GM13977 (cell line): ENCODE data around the gene SGIP1.

Source experiments
- DNase-seq: peaks from one replicate; pipeline ENCODE4 v3.0.0; 2012; ENCODE audit warnings: low spot score
- in situ Hi-C: fragments of 300-500 bp; cut with MboI; formaldehyde crosslinking; loops from one replicate; pipeline ENCODE4 v1.12.0; 2022; ENCODE audit warnings: low sequenced_read_pairs, low pct_unique_long_range_greater_than_20kb, mixed read lengths, inconsistent platforms; ENCODE audit not compliant: unreplicated experiment
- TF ChIP-seq, protein P1 (sequence below): IDR thresholded peaks from 2 replicates; pipeline ENCODE4 v1.5.1; 2012; ENCODE audit warnings: mild to moderate bottlenecking, control low read depth; ENCODE audit not compliant: insufficient read depth; ENCODE audit errors: extremely low read depth, missing control alignments

The SGIP1 gene

DNA sequence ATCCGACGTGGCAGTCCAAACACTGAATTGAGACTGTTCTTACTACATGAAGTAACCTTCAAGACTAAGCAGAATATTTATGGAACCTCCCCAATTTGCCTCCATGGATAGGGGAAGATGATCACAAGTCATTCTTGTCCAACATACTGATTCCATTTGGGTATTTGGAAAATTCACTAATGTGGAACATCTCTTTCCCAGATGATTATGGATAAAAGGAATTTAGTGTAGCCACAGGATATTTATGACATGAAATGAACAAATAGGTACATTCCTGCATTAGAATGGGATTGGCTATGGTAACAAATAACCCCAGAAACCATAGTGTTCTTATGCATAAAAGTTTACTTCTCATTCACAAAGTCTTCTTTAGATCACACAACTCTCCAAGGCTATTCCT, 40.2 kb upstream of the SGIP1 start:
- in situ Hi-C loops, result no loop called here
- no peak for DNase-seq
- TF ChIP-seq, protein P1, sequence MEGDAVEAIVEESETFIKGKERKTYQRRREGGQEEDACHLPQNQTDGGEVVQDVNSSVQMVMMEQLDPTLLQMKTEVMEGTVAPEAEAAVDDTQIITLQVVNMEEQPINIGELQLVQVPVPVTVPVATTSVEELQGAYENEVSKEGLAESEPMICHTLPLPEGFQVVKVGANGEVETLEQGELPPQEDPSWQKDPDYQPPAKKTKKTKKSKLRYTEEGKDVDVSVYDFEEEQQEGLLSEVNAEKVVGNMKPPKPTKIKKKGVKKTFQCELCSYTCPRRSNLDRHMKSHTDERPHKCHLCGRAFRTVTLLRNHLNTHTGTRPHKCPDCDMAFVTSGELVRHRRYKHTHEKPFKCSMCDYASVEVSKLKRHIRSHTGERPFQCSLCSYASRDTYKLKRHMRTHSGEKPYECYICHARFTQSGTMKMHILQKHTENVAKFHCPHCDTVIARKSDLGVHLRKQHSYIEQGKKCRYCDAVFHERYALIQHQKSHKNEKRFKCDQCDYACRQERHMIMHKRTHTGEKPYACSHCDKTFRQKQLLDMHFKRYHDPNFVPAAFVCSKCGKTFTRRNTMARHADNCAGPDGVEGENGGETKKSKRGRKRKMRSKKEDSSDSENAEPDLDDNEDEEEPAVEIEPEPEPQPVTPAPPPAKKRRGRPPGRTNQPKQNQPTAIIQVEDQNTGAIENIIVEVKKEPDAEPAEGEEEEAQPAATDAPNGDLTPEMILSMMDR, result no peak

GRCh38 chr1:66494482-66494881, 39.5 kb upstream of the SGIP1 start:
- in situ Hi-C loops, result no loop called here
- DNase-seq, result no peak
- TF ChIP-seq, protein P1, result no peak

DNA sequence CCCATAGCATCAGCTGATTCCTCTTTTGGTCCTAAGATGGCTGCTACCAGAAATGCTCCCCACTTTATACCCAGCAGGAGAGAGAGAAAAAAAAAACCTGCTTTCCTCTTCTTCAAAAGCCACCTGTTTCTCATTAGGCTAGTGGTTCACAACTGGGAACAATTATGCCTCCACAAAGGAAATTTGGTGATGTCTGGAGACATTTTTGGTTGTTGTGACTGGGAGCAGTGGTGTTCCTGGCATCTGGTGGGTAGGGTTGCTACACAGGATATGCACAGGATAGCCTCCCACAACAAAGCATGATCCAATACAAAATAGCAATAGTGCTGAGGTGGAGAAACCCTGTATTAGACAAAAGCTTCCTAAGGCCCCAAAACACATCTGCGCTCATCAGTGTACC, 38.5 kb upstream of the SGIP1 start:
- TF ChIP-seq, protein P1, result no peak
- DNase-seq, result no peak
- in situ Hi-C loops, result no loop called here

GRCh38 chr1:66497910-66498309, 36.0 kb upstream of the SGIP1 start:
- in situ Hi-C loops, result no loop called here
- no peak for DNase-seq
- TF ChIP-seq, protein P1, result no peak

GRCh38 chr1:66500301-66500700, 33.7 kb upstream of the SGIP1 start:
- in situ Hi-C loops, result no loop called here
- no peak for DNase-seq
- TF ChIP-seq, protein P1, result no peak

DNA sequence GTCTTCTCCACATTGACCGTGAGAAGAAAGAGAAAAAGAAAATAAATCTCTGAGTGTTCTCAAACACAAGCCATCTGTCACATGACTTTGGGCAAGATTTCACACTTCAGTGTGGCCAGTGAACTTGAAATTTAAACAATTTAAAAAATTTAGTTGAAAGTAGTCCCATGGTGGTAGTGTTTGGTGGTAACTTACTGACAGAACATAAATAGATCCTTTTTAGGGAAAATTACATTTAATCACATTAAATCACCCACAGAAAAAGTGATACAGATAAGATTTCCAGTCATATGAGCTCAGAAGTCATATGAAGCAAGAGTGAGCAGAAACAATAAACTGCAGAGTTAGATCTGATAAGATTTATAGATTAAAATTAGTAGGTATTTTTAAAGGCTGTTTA, 31.9 kb upstream of the SGIP1 start:
- in situ Hi-C loops, result no loop called here
- TF ChIP-seq, protein P1, result no peak
- no peak for DNase-seq

- peak; percentile 29 for DNase-seq
- in situ Hi-C loops, result no loop called here
Observed at GRCh38 chr1:66503841-66504470, 30.0 kb upstream of the SGIP1 start.

More at GRCh38 chr1:66503841-66504470, 30.0 kb upstream of the SGIP1 start:
- TF ChIP-seq, protein P1, result peak; percentile 77
